AG04449 (cell line): ENCODE measurements around the gene ZC3H7B.
"Not testable (repeated sequence)": the region's sequence is repeated elsewhere in the genome, so short reads cannot be mapped to it uniquely, and the experiment has no call there.

Source experiments
- CTCF ChIA-PET: fragments of 350-600 bp; formaldehyde crosslinking; extraction: SDS; loops from one replicate; lab custom pipeline; 2021; ENCODE audit warnings: antibody characterized with exemption; lab: Yijun Ruan, JAX
- POLR2A ChIA-PET: fragments of 400-600, 350-600 bp; formaldehyde crosslinking; extraction: SDS; loops from one replicate; lab custom pipeline; 2020; ENCODE audit warnings: antibody characterized with exemption, inconsistent platforms; lab: Yijun Ruan, JAX
- DNase-seq: peaks from one replicate; pipeline ENCODE4 v3.0.0-alpha.2; 2010; ENCODE audit warnings: low read depth, low spot score
- H3K4me3 ChIP-seq: 2 replicates; pipeline ENCODE4 v1.5.1; 2011; ENCODE audit warnings: low read depth, mild to moderate bottlenecking, control low read depth, low read length
- TF ChIP-seq, protein P1 (sequence below): IDR thresholded peaks from one replicate; pipeline ENCODE4 v1.5.1; 2011; ENCODE audit warnings: mild to moderate bottlenecking, moderate library complexity, low read length, control low read depth, inconsistent platforms; ENCODE audit not compliant: insufficient read depth; ENCODE audit errors: missing control alignments

Gene ZC3H7B

GRCh38 chr22:41290262-41291221 lies 10.8 kb upstream of the ZC3H7B start:
- DNase-seq = peak; percentile 63
- H3K4me3 ChIP-seq = no peak overlapping the region
- ChIA-PET CTCF (no interaction called here), POLR2A (interaction anchor here (0.7 to 2.4 kb wide), 2 partner anchors 11 to 30 kb away, joined by 4 to 7 read pairs; partner anchors contain the start of gene ZC3H7B)
- TF ChIP-seq, protein P1, sequence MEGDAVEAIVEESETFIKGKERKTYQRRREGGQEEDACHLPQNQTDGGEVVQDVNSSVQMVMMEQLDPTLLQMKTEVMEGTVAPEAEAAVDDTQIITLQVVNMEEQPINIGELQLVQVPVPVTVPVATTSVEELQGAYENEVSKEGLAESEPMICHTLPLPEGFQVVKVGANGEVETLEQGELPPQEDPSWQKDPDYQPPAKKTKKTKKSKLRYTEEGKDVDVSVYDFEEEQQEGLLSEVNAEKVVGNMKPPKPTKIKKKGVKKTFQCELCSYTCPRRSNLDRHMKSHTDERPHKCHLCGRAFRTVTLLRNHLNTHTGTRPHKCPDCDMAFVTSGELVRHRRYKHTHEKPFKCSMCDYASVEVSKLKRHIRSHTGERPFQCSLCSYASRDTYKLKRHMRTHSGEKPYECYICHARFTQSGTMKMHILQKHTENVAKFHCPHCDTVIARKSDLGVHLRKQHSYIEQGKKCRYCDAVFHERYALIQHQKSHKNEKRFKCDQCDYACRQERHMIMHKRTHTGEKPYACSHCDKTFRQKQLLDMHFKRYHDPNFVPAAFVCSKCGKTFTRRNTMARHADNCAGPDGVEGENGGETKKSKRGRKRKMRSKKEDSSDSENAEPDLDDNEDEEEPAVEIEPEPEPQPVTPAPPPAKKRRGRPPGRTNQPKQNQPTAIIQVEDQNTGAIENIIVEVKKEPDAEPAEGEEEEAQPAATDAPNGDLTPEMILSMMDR = no peak

DNA sequence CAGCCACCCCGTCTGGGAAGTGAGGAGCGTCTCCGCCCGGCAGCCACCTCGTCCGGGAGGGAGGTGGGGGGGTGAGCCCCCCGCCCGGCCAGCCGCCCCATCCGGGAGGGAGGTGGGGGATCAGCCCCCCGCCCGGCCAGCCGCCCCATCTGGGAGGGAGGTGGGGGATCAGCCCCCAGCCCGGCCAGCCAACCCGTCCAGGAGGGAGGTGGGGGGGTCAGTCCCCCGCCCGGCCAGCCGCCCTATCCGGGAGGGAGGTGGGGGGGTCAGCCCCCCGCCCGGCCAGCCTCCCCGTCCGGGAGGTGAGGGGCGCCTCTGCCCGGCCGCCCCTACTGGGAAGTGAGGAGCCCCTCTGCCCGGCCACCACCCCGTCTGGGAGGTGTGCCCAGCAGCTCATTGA lies 6.5 kb upstream of the ZC3H7B start:
- CTCF ChIA-PET, H3K4me3 ChIP-seq, DNase-seq, POLR2A ChIA-PET: not testable (repeated sequence)

GRCh38 chr22:41296826-41297667 lies 4.3 kb upstream of the ZC3H7B start:
- ChIA-PET CTCF (interaction anchor here (0.6 kb wide), 1 partner anchor 98 kb away, joined by 3 read pairs; no protein-coding TSS in a partner anchor), POLR2A (interaction anchor here (0.6 kb wide), 1 partner anchor 70 kb away, joined by 5 read pairs; no protein-coding TSS in a partner anchor)
- TF ChIP-seq, protein P1 = no peak
- H3K4me3 ChIP-seq = no peak overlapping the region
- no peak for DNase-seq

- POLR2A ChIA-PET = interaction anchor here (0.7 to 1.2 kb wide), 4 partner anchors 10 to 146 kb away, joined by 3 to 7 read pairs (median 4); partner anchors contain the start of gene RANGAP1
- TF ChIP-seq, protein P1 = no peak
- CTCF ChIA-PET = interaction anchor here (1.0 to 1.8 kb wide), 3 partner anchors 8 to 17 kb away, joined by 4 to 6 read pairs (median 5); no protein-coding TSS in a partner anchor
- DNase-seq = no peak
- H3K4me3 ChIP-seq = peak overlapping the region; percentile 73
These were observed 664 bp upstream of the ZC3H7B start for GRCh38 chr22:41300661-41301060.

DNA sequence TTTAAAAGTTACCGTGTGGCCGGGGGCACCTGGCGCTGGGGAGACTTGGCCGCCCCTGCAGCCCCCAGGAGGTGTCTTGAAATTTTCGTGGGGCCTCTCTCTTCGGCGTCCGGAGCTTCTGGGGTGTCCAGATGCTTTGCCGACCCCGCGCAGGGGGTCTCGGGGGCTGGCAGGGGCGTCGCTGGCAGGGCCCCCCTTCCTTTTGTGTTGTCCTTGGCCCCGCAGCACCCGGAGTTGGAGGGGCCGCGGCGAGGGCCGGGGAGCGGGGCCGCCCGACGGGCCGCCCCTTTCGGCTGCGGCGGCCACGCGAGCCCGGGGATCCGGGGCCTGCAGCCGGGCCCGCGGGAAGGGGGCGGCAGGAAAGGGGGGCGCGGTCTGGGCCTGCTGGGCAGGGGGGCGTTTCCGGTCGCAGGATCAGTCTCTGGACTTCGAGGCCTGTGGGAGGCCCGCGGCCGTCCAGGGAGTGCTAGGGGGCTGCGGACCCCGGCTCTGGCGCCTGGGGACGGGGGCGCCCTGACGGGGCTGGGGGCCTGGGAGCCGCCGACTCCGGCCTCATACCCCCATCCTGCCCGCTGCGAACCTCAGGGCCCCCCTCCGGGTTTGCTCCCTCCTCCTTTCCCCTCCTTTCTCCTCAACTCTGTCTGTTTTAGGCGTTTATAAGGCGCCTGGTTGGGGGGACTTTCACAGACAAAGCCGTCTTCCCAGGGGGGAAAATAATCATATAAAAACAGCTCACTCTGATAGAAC lies 869 bp downstream of the ZC3H7B start:
- TF ChIP-seq, protein P1 = no peak
- DNase-seq = no peak
- ChIA-PET CTCF (interaction anchor here (0.7 to 1.8 kb wide), 7 partner anchors 9 to 79 kb away, joined by 3 to 6 read pairs (median 4); partner anchors contain the start of genes RANGAP1 and TEF), POLR2A (interaction anchor here (1.1 to 1.2 kb wide), 2 partner anchors 14 to 16 kb away, joined by 4 to 5 read pairs; partner anchors contain the start of gene RANGAP1)
- H3K4me3 ChIP-seq = peak overlapping the region; percentile 73

- POLR2A ChIA-PET = no interaction called here
- H3K4me3 ChIP-seq = peak overlapping the region; percentile 73
These were observed 1.5 kb downstream of the ZC3H7B start for GRCh38 chr22:41302811-41303210.

More at GRCh38 chr22:41302811-41303210, 1.5 kb downstream of the ZC3H7B start:
- TF ChIP-seq, protein P1 = no peak
- DNase-seq = no peak
- CTCF ChIA-PET = interaction anchor here (0.7 to 1.5 kb wide), 3 partner anchors 10 to 79 kb away, joined by 3 to 4 read pairs (median 3); partner anchors contain the start of genes RANGAP1 and TEF
